ENCODE data around the gene IL16. TPM values are rescaled to one million over a fixed set of nuclear protein-coding genes. Genes with fewer than 3 reads are reported as not detected.
A peak's percentile ranks its signal among the peaks of the same experiment; 100 is the strongest.

IL16 gene
- total RNA-seq, 1 experiment from 2014 or later: 0.81 TPM

- POLR2A ChIA-PET: interaction anchor here (0.9 to 1.6 kb wide), 3 partner anchors 14 to 19 kb away, joined by 3 to 5 read pairs (median 3); partner anchors contain the start of gene STARD5
- no peak overlapping the region for H3K4me3 ChIP-seq (replicated peaks in 1 of 2; ENCODE audit: low read depth in 1 of 2, low read length in 2 of 2)
- DNase-seq (ENCODE audit: low read depth, low spot score) (peak; percentile 2), ATAC-seq (peak; percentile 59)
- H3K27me3 ChIP-seq (ENCODE audit: insufficient read depth, low read length): no peaks in the 10 kb centered on the region
- TF ChIP-seq SRF (IDR thresholded peaks at IDR 0.05; ENCODE audit: low read depth) (no peak), SP1 (IDR thresholded peaks at IDR 0.05; ENCODE audit: low read depth) (peak; percentile 37; the same call in 1 of the 2 replicates), JUND (IDR thresholded peaks at IDR 0.05) (peak; percentile 35; the same call in 1 of the 2 replicates), FOSL1 (IDR thresholded peaks at IDR 0.05; ENCODE audit: low read depth) (peak; percentile 16; the same call in 1 of the 2 replicates), ZBTB33 (IDR thresholded peaks at IDR 0.05; ENCODE audit: extremely low read depth, insufficient replicate concordance, low read length) (no peak), RAD21 (IDR thresholded peaks at IDR 0.05; ENCODE audit: low read depth) (no peak), CTCF (IDR thresholded peaks at IDR 0.05 in 2 of 3, conservative IDR thresholded peaks at IDR 0.05 in 1 of 3; ENCODE audit: borderline replicate concordance in 1 of 3, insufficient read depth in 1 of 3, low read depth in 2 of 3, low read length in 2 of 3) (no peak), POLR2A (IDR thresholded peaks at IDR 0.05; ENCODE audit: borderline replicate concordance, extremely low read depth, insufficient read depth, insufficient read length) (no peak), ELF1 (IDR thresholded peaks at IDR 0.05; ENCODE audit: borderline replicate concordance, low read depth) (no peak), CBX3 (IDR thresholded peaks at IDR 0.05; ENCODE audit: low read depth) (no peak), YY1 (IDR thresholded peaks at IDR 0.05; ENCODE audit: extremely low read depth, insufficient replicate concordance, low read depth, low read length) (no peak), CEBPB (IDR thresholded peaks at IDR 0.05; ENCODE audit: low read depth) (peak; percentile 81), TCF7L2 (IDR thresholded peaks at IDR 0.05; ENCODE audit: borderline replicate concordance, extremely low read depth, insufficient read depth, insufficient read length) (no peak)
- H2AFZ ChIP-seq (ENCODE audit: low read depth, low read length, poor library complexity, severe bottlenecking): peak overlapping the region; percentile 43
- H4K20me1 ChIP-seq (ENCODE audit: insufficient read depth): no peaks in the 10 kb centered on the region
- no peaks in the 10 kb centered on the region for H3K9me3 ChIP-seq (ENCODE audit: control insufficient read depth in 1 of 2, insufficient read depth in 1 of 2, low read depth in 1 of 2, low read length in 2 of 2)
- H3K79me2 ChIP-seq (ENCODE audit: insufficient read depth, low read length): no peaks in the 10 kb centered on the region
- BruUV-seq (replicated peaks): no TSS peak
- no peaks in the 10 kb centered on the region for H3K9me2 ChIP-seq (ENCODE audit: insufficient read depth)
- H3K9ac ChIP-seq (ENCODE audit: low read length): no peak overlapping the region
- intact Hi-C loops (cut with micrococcal nuclease): no loop called here
- CTCF ChIA-PET: interaction anchor here (0.9 kb wide), 1 partner anchor 72 kb away, joined by 4 read pairs; no protein-coding TSS in a partner anchor
- no peak overlapping the region for H3K27ac ChIP-seq (ENCODE audit: low read depth, low read length)
- H3K4me1 ChIP-seq (ENCODE audit: control insufficient read depth in 1 of 2, insufficient read depth in 2 of 2, low read length in 2 of 2): peaks cover 15 to 16% of the 10 kb centered on the region in 2 experiments
- RAD21 ChIA-PET (ENCODE audit: low non-redundant PET in 1 of 2, low total read pairs in 2 of 2, uncharacterized antibody in 2 of 2, unreplicated experiment in 2 of 2): no interaction called here
- H3K4me2 ChIP-seq (ENCODE audit: low read length): peak overlapping the region; percentile 49
- no peaks in the 10 kb centered on the region for H3K36me3 ChIP-seq (ENCODE audit: control insufficient read depth in 1 of 2, insufficient read depth in 2 of 2, low read length in 2 of 2)
Observed at GRCh38 chr15:81338170-81339007, 141.7 kb downstream of the IL16 start.

Data from HCT116 (cell line).